Right kidney (tissue), 1 donor: Measurements from ENCODE around the gene SARM1.

Experiments used
- DNase-seq: peaks from one replicate; pipeline ENCODE4 v3.0.0-alpha.2; 2016

SARM1 gene

GRCh38 chr17:28368306-28368831 lies 3.1 kb upstream of the SARM1 start:
- no peak for DNase-seq

- DNase-seq, result no peak
Observed at GRCh38 chr17:28368915-28369683, 2.4 kb upstream of the SARM1 start.

DNA sequence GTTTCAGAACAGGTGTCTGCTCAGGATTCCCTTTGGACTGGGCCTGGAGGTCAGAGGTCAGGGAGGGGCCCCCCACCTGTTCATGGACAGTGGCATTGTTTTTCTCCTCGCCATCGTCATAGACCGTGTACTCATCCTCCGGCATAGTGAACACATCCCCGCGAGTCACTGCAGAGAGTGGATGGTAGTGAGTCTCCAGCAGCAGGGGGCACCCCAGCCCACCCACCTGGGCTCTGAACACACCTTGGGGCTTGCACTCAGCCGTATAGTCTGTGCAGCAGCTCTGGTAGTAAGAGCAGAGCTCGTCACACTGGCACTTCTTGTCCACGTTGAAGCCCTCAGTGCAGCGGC lies 1.8 kb upstream of the SARM1 start:
- DNase-seq, result no peak

GRCh38 chr17:28370035-28370743 lies 1.3 kb upstream of the SARM1 start, which contains the start of gene VTN:
Gene VTN (minus strand): TSS chr17:28370307. CDS start chr17:28370203, 104 bp downstream.
- DNase-seq, result no peak

DNA sequence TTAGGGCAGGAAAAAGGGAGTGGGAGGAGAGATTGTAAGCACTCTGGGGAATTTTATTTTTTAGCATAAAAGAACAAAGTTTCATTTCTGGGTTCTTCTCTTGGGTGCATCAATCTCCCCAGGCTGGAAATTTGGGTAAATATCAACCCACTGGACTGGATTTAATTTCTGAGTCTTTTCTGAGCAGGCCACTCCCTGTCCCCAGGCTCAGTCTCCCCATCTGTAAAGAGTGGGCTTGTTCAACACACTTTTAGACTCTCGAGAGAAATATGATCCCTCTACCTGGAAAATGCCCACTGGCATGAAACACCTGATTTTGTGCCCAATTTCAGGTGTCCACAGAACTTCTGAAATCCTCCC lies 770 bp upstream of the SARM1 start:
- no peak for DNase-seq

GRCh38 chr17:28372203-28372944 lies 880 bp downstream of the SARM1 start:
- DNase-seq, result peak; percentile 77

DNA sequence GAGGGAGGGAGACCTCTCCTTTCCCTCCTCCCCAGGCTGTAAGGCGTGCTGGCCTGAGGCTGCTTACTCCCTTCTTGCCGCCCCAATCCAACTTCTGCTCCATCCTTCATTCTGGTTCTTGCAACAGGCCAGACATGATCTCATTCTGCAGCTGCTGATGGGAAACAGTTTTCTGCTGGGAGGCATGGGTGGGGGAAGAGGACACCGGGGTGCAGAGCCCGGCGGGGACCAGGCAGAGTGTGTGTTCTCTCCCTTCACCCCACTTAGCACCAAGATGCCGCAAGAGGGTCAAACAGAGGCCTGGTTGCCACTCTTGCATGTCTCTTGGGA lies 1.4 kb downstream of the SARM1 start:
- DNase-seq, result no peak

- DNase-seq, result no peak
Observed at GRCh38 chr17:28379814-28380801, 8.6 kb downstream of the SARM1 start.

DNA sequence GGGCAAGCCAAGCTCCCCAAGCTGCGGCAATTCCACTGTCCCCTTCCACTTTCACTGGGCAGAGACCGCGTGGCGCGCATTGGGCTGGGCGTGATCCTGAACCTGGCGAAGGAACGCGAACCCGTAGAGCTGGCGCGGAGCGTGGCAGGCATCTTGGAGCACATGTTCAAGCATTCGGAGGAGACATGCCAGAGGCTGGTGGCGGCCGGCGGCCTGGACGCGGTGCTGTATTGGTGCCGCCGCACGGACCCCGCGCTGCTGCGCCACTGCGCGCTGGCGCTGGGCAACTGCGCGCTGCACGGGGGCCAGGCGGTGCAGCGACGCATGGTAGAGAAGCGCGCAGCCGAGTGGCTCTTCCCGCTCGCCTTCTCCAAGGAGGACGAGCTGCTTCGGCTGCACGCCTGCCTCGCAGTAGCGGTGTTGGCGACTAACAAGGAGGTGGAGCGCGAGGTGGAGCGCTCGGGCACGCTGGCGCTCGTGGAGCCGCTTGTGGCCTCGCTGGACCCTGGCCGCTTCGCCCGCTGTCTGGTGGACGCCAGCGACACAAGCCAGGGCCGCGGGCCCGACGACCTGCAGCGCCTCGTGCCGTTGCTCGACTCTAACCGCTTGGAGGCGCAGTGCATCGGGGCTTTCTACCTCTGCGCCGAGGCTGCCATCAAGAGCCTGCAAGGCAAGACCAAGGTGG lies 9.8 kb downstream of the SARM1 start:
- DNase-seq, result peak; percentile 76

DNA sequence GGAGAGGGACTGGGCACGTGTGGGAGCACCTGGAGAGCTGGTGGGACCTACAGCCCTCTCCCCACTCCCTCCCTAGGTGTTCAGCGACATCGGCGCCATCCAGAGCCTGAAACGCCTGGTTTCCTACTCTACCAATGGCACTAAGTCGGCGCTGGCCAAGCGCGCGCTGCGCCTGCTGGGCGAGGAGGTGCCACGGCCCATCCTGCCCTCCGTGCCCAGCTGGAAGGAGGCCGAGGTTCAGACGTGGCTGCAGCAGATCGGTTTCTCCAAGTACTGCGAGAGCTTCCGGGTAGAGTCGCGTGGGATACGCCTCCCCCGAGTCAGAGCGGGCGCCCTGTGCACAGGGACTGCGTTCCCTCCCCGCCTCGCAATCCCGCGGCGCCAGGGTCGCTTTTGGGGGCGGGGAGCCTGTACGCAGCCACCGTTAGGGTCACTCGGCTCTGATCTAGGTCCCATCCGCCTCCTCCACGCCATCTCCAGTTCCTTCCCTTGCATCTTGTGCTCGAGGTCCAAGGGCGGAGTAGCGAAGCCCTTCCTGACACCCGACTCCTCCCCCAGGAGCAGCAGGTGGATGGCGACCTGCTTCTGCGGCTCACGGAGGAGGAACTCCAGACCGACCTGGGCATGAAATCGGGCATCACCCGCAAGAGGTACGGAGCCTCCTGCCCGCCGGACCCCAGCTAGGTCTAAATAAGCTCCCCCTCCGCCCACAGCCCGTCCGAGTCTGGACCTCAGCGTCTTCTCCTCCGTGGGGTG lies 13.0 kb downstream of the SARM1 start:
- DNase-seq, result peak; percentile 70

- DNase-seq, result no peak
Observed at GRCh38 chr17:28385037-28385400, 13.5 kb downstream of the SARM1 start.

DNA sequence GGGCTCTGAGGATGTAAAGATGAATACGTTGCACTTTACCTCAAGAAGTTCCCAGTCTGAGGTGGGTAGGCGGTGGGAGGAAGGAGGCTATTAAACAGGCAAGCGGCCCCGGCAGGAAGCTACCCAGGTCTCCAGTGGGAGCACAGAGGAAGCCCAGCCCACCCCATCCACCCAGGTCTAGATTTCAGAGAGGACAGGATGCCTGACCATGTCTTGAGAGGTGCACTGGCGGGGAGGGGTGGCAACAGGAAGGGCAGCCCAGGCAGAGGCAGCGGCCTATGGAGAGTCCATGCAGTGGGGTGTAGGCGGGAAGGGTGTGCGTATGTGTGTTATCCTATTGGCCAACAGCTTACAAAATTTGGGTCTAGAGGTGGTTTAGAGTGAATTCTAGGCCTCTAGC lies 13.9 kb downstream of the SARM1 start:
- no peak for DNase-seq

DNA sequence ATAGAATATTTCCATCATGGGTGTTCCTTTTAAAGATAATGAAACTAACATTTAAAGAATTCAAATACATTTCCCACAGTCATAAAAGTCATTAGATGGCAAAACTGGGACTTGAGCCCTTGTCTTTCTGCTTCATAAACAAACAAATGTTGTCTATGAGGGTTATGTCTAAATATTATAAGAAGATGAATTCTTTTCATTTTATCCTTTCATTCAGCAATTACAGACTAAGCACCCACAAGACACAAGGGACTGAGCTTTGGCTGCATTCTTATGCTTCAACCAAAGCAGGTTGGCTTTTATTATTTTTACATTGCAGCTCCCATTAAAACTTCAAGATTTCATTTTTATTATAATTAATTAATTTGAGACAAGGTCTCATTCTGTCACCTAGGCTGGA lies 14.9 kb downstream of the SARM1 start:
- no peak for DNase-seq

DNA sequence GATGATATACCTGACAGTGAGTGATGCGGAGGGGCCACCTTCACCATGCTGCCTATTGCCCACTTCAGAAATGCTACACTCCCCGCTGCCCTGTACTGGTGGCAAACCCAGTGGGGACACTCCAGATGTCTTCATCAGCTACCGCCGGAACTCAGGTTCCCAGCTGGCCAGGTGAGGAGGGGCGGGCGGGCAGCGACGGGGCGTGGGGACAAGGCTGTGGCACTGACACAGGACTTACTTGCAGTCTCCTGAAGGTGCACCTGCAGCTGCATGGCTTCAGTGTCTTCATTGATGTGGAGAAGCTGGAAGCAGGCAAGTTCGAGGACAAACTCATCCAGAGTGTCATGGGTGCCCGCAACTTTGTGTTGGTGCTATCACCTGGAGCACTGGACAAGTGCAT lies 16.6 kb downstream of the SARM1 start:
- DNase-seq, result no peak

- no peak for DNase-seq
Observed at GRCh38 chr17:28390141-28390540, 18.6 kb downstream of the SARM1 start.

DNA sequence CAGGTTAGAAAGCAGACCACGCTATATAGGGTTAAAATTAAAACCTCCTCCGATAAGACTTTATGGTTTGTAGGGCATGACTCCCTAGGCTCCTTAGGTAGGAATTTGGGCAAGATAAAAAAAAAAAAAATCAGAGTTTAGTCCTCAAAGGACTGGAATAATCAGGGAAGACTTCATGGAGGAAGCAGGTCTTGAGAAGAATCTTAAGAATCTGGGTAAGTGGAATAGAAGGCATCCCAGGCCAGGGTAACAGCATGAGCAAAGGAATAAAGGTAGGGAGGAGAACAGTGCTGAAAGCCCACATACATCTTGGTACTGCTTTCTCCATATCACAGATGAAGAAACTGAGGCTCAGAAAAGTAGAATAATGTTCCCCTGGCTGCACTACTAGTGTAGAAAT lies 19.1 kb downstream of the SARM1 start:
- DNase-seq, result no peak

DNA sequence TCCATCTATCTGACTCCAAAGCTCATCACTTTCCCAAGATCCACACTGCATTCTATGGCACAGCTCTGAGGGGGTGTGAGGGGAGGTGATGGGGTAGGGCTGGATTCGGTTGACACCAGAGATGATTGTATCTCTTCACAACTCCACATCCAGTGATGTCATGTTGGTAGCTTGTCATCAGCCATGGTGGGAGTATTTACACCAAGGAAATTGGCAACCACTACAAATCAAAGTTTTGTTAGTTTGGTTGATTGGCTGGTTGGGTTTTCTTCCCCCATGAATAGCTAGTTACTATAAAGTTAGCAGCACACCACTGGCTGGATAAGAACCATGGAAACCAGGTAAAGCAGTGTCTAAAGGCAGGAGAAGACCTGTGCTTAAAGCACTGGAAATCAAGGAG lies 19.5 kb downstream of the SARM1 start:
- no peak for DNase-seq

DNA sequence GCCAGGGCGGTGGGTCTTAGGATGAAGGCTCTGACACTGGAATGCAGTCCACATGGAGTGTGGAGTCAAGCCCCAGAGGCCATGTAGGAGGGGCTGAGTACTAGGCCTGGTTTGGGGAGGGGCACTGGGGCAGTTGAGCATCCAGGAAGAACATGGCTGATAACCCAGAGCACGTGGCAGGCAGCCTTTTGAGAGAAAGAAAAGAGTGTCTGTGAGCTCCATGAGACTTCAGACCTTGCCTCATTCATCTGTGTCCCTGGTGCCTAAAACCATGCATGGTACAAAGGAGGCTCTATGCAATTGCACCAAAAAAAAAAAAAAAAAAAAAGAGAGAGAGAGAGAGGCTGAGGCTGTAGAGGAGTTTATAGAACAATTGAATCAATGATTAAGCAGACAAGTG lies 19.9 kb downstream of the SARM1 start:
- DNase-seq, result no peak

GRCh38 chr17:28392491-28392890 lies 21.0 kb downstream of the SARM1 start:
- DNase-seq, result no peak

- DNase-seq, result no peak
Observed at GRCh38 chr17:28394337-28395116, 23.0 kb downstream of the SARM1 start.
